Nucleus accumbens (tissue), 56 donors: Measurements from ENCODE around the gene CSRNP3.

Source experiments
- DNase-seq, 56 donors: peaks; one replicate each; lab custom pipeline; 2025; lab: John Stamatoyannopoulos, UW

CSRNP3 gene

DNA sequence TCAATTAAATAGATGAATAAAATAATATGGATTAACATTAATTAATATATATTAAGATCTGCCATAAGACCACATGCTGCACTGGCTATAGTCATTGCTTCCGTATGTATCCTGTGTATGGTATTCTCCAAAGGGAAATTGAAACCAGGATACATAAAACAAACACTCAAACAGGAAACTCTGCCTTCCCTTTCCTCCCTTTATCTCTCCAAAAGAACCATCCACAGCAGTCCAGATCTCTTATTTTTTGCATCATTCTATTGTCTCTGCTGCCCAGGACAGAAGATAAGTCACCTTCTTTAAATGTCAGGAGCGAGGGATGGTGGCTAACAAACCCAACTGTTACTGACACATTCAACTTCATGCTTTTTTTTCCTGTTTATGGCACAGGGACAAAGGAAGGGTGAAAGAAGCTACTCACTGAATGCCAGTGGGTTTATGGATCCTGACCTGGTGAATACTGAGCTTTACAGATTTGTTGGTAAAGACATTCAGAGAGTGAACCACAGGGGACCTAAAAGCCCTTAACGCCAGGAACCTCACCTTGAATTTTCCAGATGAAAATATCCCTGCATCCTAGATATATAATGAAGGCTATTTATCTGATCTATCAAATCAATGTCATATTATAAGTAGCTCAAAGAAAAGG lies 67.5 kb downstream of the CSRNP3 start:
- DNase-seq: no peak

DNA sequence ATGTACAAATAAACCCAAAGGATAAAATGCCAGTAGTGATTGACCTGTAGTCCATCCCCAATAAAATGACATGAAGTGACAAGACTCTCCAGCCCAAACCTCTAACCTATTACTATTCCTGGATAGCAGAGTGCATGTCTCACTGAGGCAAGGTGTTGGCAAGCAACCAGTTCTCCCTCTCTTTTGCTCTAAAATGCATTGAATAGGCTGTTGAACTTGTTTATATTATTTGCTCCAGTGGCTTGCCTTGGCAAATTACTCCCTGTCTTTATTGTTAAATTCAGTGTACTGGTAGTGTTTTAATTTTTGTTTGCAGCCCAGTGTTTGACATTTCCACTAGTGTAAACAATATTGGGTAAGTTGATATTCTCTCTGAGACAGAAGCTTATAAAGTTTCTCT lies 70.5 kb downstream of the CSRNP3 start:
- DNase-seq: peak in 1 of 56 donors; percentile 17

DNA sequence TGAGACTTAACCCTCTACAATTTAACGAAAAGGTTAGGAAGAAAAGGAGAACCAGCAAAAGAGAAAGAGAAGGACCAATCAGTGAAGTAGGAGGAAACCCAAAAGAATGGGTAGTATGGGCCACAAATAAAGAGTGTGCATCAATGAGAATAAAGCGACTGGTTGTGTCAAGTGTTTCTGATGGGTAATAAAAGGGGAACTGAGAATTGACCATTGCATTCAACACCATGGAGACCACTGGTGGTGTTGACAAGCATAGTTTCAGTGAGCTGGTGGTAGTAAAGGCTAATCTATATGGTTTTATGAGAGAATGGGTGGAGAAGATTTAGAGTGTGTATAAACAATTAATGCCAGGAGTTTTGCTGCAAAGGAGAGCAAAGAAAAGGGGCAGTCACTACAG lies 75.4 kb downstream of the CSRNP3 start:
- DNase-seq: no peak

DNA sequence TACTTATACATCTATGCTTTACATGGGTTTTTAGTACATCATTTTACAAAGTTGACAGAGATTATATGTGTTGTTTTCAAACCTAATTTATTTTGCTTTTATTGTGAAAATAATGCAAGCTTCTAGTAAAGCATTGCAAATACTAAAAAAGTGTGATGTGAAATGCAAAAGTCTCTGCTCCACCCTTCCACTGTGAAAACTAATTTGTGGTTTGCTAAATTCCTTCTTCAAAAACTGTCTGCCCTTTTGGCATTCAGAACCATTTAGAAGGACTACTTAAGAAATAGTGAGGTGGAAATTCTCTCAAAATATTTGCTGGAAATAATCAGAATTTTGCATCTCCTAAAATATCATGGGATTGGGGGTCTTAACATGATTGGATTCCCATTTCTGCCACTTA lies 78.4 kb downstream of the CSRNP3 start:
- DNase-seq: no peak

DNA sequence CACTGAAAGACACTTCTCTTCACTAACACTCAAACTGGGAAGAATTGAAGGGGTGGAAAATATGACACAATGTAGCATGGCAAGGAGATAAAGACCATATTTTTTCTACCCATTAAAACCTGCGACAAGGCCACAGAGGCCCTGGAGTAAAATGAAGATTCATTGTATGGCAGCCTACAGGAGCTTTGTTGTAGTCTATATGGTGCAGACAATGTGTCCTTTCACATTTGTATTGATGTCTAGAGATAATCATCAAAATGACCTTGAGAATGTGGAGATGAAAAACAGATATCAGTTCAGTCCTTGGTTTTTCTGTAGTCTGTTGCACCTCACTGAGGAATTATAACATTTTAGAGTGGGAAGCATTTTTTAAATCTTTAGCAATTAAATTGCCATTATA lies 80.1 kb downstream of the CSRNP3 start:
- DNase-seq: no peak

- peak in 1 of 56 donors; percentile 12 for DNase-seq
These were observed 89.3 kb downstream of the CSRNP3 start for GRCh38 chr2:165558832-165559231.

DNA sequence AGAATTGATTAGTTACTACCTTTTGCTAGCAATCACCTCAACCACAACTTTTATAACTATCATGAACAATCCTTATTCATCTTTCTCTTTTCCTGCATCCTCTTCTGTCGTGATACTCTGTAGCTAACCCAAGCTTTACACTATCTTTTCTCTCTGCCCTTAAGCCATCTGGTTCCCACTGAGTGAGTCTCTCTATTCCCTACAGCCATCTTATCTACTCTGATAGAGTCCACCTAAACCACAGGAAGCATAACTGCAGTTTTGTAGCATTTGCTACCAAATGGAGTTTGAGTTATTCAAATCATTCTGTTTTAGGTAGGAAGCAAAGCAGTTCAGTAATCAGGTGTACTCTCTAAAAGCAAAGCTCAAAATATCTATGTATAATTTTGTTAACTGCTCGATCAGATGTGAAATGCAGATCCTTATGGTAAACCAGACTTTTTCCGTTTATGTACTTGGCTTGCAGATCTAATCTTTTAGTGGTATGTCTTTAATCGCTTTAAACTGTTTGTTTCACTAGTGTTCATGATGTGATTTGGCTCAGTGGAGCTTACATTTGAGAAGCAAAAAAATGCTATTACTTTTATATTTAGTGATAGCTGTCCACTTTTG lies 91.0 kb downstream of the CSRNP3 start:
- DNase-seq: no peak

GRCh38 chr2:165561516-165561915 lies 92.0 kb downstream of the CSRNP3 start:
- DNase-seq: no peak

GRCh38 chr2:165562233-165562632 lies 92.7 kb downstream of the CSRNP3 start:
- DNase-seq: no peak

- DNase-seq: no peak
These were observed 94.1 kb downstream of the CSRNP3 start for GRCh38 chr2:165563468-165564225.

GRCh38 chr2:165566008-165566407 lies 96.5 kb downstream of the CSRNP3 start:
- no peak for DNase-seq

GRCh38 chr2:165567273-165567672 lies 97.8 kb downstream of the CSRNP3 start:
- DNase-seq: no peak

DNA sequence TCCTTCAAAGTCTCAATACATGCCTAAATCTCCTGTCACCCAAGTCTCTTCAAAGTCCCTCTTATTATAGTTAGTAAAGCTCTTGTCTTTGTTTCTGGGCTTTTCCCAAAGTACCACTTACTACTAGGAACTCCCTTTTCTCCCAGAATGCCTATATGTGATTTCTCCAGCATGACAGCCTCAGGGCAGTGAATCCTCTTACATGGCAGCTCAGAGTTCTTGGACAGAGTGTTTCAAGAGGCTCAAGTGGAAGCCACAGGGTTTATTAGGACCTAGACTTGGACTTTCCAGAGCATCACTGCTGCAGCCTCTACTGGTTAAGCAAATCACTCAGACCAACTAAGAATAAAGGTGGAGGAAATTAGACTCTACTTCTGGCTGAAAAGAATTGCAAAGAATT lies 98.9 kb downstream of the CSRNP3 start:
- no peak for DNase-seq

- DNase-seq: no peak
These were observed 102.0 kb downstream of the CSRNP3 start for GRCh38 chr2:165571477-165571876.

DNA sequence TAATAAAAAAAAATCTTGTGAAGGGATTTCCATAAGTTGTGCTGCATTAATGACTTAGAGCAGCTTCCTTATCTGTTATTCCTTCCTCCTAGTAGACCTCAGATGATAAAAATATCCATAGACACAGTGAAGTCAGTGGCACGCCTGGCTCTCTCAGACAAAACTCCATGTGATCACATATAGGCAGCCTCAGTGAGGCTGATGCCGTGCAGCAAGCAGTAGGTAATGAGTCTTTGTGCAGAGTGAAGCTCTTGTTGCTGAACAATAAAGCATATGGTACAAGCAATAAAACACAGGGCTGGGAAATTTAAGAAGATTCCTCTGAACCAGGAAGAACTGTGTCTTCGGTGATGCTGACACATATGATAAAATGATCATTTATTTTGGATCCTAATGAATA lies 102.7 kb downstream of the CSRNP3 start:
- DNase-seq: peak in 39 of 56 donors; percentile 2 to 56 (median 18)

DNA sequence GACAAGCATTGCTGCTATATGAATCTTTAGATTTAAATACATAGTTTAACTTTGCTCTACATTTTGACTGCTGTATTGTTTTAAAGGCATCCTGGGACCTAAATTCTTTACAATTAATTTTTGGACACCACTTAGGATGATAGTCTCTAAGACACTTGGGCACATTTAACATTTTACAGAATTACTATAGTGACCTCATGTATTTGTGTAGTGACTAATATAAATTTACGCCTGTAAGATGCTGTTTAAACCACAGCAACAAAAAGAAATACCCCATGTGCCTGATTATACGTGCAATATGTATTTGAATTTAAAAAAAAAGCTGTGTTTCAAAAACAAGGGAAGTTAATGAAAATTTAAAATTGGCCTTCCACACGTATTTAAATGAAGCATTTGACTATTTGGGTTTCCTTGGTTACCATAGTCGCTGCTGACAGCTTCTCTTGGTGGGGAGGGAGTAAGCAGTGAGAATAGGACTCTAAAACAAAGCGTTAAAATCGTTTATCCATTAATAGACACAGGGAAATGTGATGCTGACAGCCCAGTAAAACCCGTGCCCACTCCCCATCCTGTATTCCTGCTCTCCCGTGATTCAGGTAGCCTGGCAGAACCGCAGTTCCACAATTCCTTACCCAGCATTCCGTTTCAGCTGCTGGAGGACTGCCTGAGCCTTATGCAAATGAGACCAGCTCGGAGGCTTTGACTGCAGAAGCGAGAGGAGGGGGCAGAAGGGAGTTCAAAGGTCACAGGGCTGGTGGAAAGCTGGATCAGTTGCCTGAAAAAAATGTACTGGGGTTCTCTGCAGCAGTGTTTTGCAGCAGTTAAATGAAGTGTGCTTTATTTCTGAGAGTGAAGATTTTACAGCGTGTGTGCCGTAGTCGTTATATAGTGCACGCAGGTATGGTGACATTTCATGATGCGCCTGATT lies 104.3 kb downstream of the CSRNP3 start:
- peak; percentile 12 to 85 (median 70) for DNase-seq

DNA sequence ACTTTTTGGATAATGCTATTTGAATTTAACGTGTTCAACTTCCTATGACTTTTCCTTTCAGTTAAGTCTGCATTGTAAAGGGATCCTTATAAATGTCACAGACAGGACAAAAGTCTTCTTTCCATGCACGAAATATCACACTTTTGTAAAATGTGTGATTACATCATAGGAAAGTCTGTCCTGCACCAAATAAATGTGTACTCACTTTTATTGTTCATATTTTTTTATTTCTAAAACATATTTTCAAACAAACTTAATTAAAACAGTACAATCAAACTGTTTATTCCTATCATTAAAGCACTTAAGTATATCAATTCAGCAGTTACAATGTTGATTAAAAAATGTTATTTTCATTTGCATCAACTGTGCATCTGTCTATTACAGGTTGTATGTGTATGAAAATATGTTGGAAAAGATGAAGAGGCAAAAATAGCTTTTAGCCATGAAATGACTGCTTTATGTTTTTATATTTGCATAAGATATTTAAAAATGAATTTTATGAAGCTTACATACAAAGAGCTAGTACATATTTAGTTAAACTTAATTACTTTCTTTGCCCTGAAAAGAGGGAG lies 105.6 kb downstream of the CSRNP3 start:
- DNase-seq: no peak

GRCh38 chr2:165576409-165577154 lies 107.1 kb downstream of the CSRNP3 start:
- DNase-seq: no peak

DNA sequence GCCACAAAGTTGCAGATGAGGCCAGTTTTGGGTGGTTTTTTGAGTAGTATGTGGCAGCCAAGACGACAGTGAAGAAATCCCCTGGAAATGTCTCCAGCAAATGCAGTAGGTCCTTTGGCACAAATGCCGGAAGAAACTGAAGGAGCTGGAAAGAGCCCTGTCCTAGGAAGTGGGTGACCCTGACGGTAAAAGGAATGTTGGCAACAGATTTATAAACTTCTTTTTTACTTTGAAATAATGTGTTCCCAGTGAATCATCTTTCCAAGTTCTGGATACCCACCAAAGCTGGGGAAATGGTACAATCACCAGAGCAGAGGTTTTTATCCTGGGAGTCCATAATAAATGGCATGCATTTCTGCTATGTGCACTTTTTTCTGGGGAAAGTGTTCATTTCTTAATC lies 112.9 kb downstream of the CSRNP3 start:
- peak in 2 of 56 donors; percentile 4 to 5 for DNase-seq
